Esophagus muscularis mucosa (tissue), 4 donors: Measurements from ENCODE around the gene NPTXR.

Experiments used
- CTCF ChIP-seq, 3 experiments: fragments of 200-600 bp in 2 of 3; fragments of 450-650 bp in 1 of 3; sonication (generic) in 2 of 3; IDR thresholded peaks; one replicate each; pipeline ENCODE4 v1.5.1; 2017 to 2019; ENCODE audit warnings: antibody characterized with exemption in 3 of 3, mild to moderate bottlenecking in 2 of 3, moderate library complexity in 1 of 3
- EP300 ChIP-seq: sonication (generic); formaldehyde crosslinking; IDR thresholded peaks from one replicate; pipeline ENCODE4 v1.6.1; 2017; ENCODE audit warnings: antibody characterized with exemption
- POLR2A ChIP-seq: fragments of 450-650 bp; IDR thresholded peaks from one replicate; pipeline ENCODE4 v1.6.1; 2017; ENCODE audit warnings: antibody characterized with exemption, moderate library complexity, mild to moderate bottlenecking, low read depth

DNA sequence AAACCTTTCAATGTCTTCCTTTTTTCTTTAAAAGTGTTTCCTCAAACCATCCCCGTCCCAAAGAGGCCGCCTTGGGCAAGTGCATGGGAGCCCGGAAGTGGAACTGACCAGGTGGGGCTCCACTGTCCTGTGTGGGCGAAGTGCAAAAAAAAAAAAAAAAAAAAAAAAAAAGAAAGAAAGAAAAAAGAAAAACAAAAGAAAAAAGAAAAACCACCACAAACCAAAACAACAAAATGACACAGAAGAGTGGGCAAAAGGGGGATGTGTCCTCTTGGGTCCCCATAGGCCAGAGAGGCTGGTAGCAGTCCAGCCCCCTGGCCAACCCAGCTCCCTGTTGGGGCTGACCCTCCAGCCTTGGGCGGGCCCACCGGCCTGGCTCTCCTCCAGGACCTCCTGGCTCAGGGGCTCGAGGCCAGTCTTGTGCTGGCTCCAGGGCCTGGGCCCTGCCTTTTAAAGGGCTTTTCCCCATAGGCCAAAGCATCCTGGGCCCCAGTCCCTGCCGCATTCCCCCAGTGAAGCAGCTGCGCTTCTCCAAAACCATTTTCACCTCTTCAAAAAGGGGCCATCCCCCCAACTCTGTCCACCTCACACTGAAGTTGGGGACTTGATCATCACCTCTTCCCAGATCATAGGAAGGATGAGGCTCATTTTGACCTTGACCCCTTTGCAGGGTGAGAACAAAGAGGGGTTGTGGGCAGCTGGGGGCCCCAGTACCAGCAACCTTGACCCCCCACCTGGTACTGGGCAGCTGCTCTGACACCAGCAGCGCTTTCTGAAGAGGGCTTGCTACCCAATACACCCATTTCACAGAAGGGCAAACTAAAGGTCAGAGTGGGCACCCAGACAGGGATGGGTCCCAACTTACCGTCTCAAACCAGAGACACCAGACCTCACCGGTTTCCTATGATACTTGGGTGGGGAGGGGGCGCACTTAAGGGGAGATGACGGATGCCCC lies 18.8 kb upstream of the NPTXR start:
- TF ChIP-seq CTCF (IDR thresholded peaks at IDR 0.05): no peak
- TF ChIP-seq EP300: no peak
- TF ChIP-seq POLR2A: no peak
